Sigmoid colon (tissue), 7 donors: ENCODE measurements around the gene NDUFB10. TPM values are rescaled to one million over a fixed set of nuclear protein-coding genes. Genes with fewer than 3 reads are reported as not detected.

Source experiments
- DNase-seq: peaks from one replicate; pipeline ENCODE4 v3.0.0-alpha.2; 2019
- H3K27ac ChIP-seq, 4 donors: fragments of 200-600 bp; sonication (generic); one replicate each; pipeline ENCODE4 v1.5.1; 2016 to 2019; ENCODE audit warnings: mild to moderate bottlenecking in 1 of 4
- H3K27me3 ChIP-seq, 3 donors: fragments of 200-600 bp; sonication (generic); one replicate each; pipeline ENCODE4 v1.5.1; 2019; ENCODE audit warnings: mild to moderate bottlenecking in 1 of 3
- H3K36me3 ChIP-seq, 4 donors: fragments of 200-600 bp; sonication (generic); one replicate each; pipeline ENCODE4 v1.5.1; 2016 to 2019
- H3K4me1 ChIP-seq, 4 donors: fragments of 200-600 bp; sonication (generic); one replicate each; pipeline ENCODE4 v1.5.1; 2017 to 2019
- H3K4me3 ChIP-seq, 4 donors: fragments of 200-600 bp; sonication (generic); one replicate each; pipeline ENCODE4 v1.5.1; 2017 to 2019; ENCODE audit warnings: mild to moderate bottlenecking in 2 of 4, moderate library complexity in 1 of 4
- H3K9me3 ChIP-seq, 4 donors: fragments of 200-600 bp in 3 of 4; sonication (generic) in 3 of 4; one replicate each; pipeline versions ENCODE4 v1.5.1 to v1.6.1; 2013 to 2019
- EP300 ChIP-seq, 4 donors: sonication (generic); formaldehyde crosslinking; IDR thresholded peaks; one replicate each; pipeline ENCODE4 v1.6.1; 2017; ENCODE audit warnings: antibody characterized with exemption in 4 of 4
- POLR2A ChIP-seq, 2 donors: fragments of 450-650 bp; IDR thresholded peaks; one replicate each; pipeline ENCODE4 v1.6.1; 2016; ENCODE audit warnings: antibody characterized with exemption in 2 of 2, mild to moderate bottlenecking in 2 of 2, moderate library complexity in 2 of 2
- POLR2AphosphoS5 ChIP-seq, 4 donors: sonication (generic); formaldehyde crosslinking; IDR thresholded peaks; one replicate each; pipeline ENCODE4 v1.6.1; 2017; ENCODE audit warnings: antibody characterized with exemption in 4 of 4
- WGBS, 2 donors: extraction: QIAGEN DNeasy Blood & Tissue Kit; methylation state at CpG; one replicate each; pipeline ENCODE4 v1.1.7; 2013; 5-methylcytosine and 5-hydroxymethylcytosine counted together
- intact Hi-C: fragments of 100-400 bp; cut with DNase I; formaldehyde crosslinking; loops from one replicate; pipeline ENCODE4 v1.15.1; 2023
- polyA plus RNA-seq, 3 donors: library from polyadenylated mRNA; stranded (reverse); fragments of 200-250 nt; gene quantifications; one replicate each; pipeline ENCODE4 v1.2.3, GENCODE V29; 2013
- total RNA-seq, 4 donors: library from RNA; depleted of rRNA; stranded (reverse); fragments of >200 nt; gene quantifications; one replicate each; pipeline ENCODE4 v1.1.0, GENCODE V29; 2016
- TF ChIP-seq, protein P1 (sequence below), 4 experiments: fragments of 450-650 bp in 3 of 4; fragments of 200-600 bp in 1 of 4; IDR thresholded peaks; one replicate each; pipeline ENCODE4 v1.5.1; 2016 to 2019; ENCODE audit warnings: antibody characterized with exemption in 4 of 4, mild to moderate bottlenecking in 3 of 4, moderate library complexity in 2 of 4
- donor health status: healthy with polysubstance abuse.
- donor health status: Bipolar disorder and iron deficiency.
- donor health status: healthy.

The NDUFB10 gene
- total and polyA plus RNA-seq, 7 donors, result 200 to 489 (median 298) TPM

DNA sequence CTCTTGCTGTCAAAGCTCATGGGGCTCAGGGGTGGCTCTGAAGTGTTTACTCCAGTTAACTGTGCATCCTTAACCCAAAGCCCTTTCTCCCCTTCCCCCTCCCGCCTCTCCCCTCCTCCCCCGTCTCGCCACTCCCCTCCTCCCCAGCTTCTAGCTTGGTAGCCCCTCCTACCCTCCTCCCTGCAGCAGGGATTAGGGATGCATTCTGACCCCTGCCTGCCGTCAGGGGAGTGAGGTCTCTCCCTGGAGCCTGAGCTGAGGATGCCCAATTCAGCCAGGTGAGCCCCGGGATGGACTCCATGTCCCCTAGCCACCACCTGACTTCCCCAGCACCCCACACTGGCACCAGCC, 42.7 kb upstream of the NDUFB10 start:
- Histone ChIP-seq H3K27me3 (peaks cover 33 to 83% (median 53%) of the 10 kb centered on the region in 3 donors), H3K36me3 (no peaks in the 10 kb centered on the region), H3K4me3 (no peak overlapping the region), H3K4me1 (peaks cover 0 to 10% (median 6%) of the 10 kb centered on the region in 4 donors), H3K9me3 (no peaks in the 10 kb centered on the region), H3K27ac (no peak overlapping the region)
- intact Hi-C loops, result no loop called here
- DNase-seq, result no peak
- TF ChIP-seq, protein P1, sequence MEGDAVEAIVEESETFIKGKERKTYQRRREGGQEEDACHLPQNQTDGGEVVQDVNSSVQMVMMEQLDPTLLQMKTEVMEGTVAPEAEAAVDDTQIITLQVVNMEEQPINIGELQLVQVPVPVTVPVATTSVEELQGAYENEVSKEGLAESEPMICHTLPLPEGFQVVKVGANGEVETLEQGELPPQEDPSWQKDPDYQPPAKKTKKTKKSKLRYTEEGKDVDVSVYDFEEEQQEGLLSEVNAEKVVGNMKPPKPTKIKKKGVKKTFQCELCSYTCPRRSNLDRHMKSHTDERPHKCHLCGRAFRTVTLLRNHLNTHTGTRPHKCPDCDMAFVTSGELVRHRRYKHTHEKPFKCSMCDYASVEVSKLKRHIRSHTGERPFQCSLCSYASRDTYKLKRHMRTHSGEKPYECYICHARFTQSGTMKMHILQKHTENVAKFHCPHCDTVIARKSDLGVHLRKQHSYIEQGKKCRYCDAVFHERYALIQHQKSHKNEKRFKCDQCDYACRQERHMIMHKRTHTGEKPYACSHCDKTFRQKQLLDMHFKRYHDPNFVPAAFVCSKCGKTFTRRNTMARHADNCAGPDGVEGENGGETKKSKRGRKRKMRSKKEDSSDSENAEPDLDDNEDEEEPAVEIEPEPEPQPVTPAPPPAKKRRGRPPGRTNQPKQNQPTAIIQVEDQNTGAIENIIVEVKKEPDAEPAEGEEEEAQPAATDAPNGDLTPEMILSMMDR (IDR thresholded peaks at IDR 0.05), result no peak
- TF ChIP-seq POLR2AphosphoS5 (IDR thresholded peaks at IDR 0.05) (no peak), EP300 (IDR thresholded peaks at IDR 0.05) (no peak), POLR2A (IDR thresholded peaks at IDR 0.05) (no peak)
- WGBS, 2 donors, result 23 to 33% methylated on average over 5 of the region's 5 CpGs

DNA sequence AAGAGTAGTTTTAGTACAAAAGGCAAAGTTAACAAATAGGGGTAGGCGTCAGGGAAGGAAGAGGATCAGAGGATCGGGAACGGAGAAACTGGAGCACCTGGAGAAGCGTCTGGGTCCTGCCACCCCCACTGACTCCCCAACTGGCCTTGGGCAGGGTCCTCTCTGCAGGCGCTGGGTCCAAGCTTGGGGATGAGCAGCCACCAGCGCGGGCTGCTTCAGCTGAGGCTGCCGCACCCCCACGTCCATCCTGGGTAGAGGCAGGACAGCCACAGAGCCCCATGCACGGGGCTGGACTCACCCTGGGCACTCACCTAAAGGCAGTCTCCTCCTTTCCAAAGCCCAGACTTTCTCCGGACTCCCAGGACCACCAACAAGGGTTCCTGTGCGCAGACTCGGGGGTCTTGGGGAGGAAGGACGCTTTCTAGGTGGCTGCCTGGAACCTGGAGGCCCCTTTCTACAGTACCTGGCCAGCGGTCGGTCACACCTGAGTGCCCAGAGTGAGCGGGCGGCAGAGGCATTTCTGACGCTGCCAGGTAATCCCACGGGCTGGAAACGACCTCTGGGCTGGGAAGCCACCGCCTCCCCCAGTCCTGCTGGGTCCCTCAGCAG, 42.2 kb upstream of the NDUFB10 start:
- Histone ChIP-seq H3K36me3 (no peaks in the 10 kb centered on the region), H3K27ac (no peak overlapping the region), H3K9me3 (no peaks in the 10 kb centered on the region), H3K4me1 (peaks cover 0 to 10% (median 6%) of the 10 kb centered on the region in 4 donors), H3K27me3 (peaks cover 33 to 88% (median 56%) of the 10 kb centered on the region in 3 donors), H3K4me3 (no peak overlapping the region)
- 6 to 10% methylated on average over 22 of the region's 22 CpGs for WGBS, 2 donors
- intact Hi-C loops, result no loop called here
- DNase-seq, result no peak
- no peak for TF ChIP-seq POLR2AphosphoS5 (IDR thresholded peaks at IDR 0.05)
- no peak for TF ChIP-seq POLR2A (IDR thresholded peaks at IDR 0.05)
- no peak for TF ChIP-seq EP300 (IDR thresholded peaks at IDR 0.05)
- TF ChIP-seq, protein P1 (IDR thresholded peaks at IDR 0.05), result no peak

DNA sequence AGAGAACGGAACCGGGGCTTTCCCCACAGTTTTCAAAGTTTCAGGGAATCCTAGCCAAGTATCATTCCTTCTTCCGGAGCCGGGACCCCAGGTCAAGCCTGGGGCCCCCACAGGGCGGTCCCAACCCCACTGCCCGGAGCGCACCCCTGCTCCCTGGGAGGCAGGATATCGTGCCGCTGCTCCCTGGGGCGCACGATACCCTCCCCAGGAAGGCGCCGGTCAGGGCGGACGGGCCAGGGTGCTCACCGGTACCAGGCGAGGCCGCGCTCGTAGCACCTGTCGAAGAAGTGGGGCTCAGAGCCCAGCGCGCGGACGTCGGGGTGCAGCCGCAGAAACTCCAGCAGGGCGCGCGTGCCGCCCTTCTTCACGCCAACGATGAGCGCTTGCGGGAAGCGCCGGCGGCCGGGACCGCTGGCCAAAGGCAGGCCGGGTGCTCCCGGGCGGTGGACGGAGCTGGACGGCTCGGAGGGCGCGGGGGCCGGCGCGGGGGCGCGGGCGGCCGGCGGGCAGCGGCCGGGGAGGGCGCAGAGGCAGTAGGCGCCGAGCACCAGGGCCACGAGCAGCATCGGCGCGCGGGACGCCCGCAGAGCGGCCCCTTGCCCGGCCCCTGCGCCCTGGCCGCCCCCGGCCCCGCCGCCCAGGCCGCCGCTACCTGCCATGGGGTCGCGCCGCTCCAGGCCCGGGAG, 41.5 kb upstream of the NDUFB10 start:
- 1 to 3% methylated on average over 81 of the region's 81 CpGs for WGBS, 2 donors
- H3K4me3 ChIP-seq, result no peak overlapping the region
- intact Hi-C loops, result no loop called here

DNA sequence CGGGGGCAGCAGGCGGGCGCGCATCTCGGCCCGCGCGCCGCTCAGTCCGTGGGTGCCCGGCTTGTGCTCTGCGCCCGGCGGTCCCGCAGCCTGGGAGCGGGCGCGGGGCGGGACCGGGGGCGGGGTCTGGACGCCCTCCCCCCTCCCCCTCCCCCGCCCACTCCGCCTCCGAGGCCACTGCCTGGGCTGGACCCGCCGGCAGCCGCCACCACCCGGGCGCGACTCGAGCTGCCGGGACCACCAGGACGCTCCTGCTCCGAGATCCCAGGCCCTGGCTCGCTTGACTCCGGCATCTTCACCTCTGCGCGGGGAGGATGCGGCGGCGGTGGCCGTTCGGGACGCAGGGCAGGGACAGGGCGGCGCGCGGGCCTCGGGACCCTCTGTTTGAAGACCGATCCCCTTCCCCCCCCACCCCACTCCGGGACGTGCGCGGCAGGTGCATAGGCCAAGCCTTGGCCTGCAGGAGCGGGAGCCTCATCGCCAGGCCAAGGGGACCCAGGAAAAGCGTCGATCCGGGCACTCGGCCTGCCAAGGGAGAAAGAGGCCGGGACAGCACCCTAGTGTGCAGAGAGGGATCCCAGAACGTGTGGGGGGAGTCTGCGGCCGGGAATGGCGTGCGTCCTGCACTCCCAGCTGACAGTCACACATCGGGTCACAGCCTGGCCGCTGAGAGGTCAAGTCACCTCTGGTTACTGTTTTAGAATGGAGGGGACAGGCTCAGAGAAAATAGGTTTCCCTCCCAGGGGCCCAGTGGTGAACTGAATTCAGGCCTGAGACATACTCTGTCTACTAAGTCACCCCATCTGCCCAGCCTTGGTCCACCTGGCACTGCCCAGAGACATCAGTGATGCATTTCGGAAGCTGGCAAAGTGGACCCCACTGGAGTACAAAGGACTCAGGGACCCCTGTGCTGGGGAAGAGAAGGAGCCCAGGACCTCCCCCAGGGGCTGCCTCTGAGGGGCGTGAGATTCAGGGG, 40.7 kb upstream of the NDUFB10 start, which contains the start of gene HS3ST6:
Gene HS3ST6, minus strand, starts transcription at position 65 of the 976 bp plus-strand sequence. CDS start 92 bp downstream, outside the sequence.
- intact Hi-C loops, result no loop called here
- H3K4me3 ChIP-seq, result no peak within 1 kb of the TSS
- no peak within 1 kb of the TSS for H3K27ac ChIP-seq
- peaks cover 33 to 96% (median 70%) of the 10 kb centered on the region in 3 donors for H3K27me3 ChIP-seq
- WGBS, 2 donors, result 4 to 5% methylated on average over 71 of the region's 71 CpGs
- DNase-seq, result no peak
- peaks cover 0 to 14% (median 9%) of the 10 kb centered on the region in 4 donors for H3K4me1 ChIP-seq
- no peaks in the 10 kb centered on the region for H3K36me3 ChIP-seq
- TF ChIP-seq POLR2AphosphoS5 (IDR thresholded peaks at IDR 0.05) (no peak), EP300 (IDR thresholded peaks at IDR 0.05) (no peak), POLR2A (IDR thresholded peaks at IDR 0.05) (no peak)
- TF ChIP-seq, protein P1 (IDR thresholded peaks at IDR 0.05), result no peak
- no peaks in the 10 kb centered on the region for H3K9me3 ChIP-seq

More for the DNA sequence above, 41.5 kb upstream of the NDUFB10 start:
- no peaks in the 10 kb centered on the region for H3K36me3 ChIP-seq
- H3K27me3 ChIP-seq, result peaks cover 33 to 95% (median 62%) of the 10 kb centered on the region in 3 donors
- H3K27ac ChIP-seq, result no peak overlapping the region
- H3K9me3 ChIP-seq, result no peaks in the 10 kb centered on the region
- TF ChIP-seq, protein P1 (IDR thresholded peaks at IDR 0.05), result no peak
- TF ChIP-seq POLR2A (IDR thresholded peaks at IDR 0.05) (no peak), POLR2AphosphoS5 (IDR thresholded peaks at IDR 0.05) (no peak), EP300 (IDR thresholded peaks at IDR 0.05) (no peak)
- H3K4me1 ChIP-seq, result peaks cover 0 to 10% (median 6%) of the 10 kb centered on the region in 4 donors
- DNase-seq, result no peak
